Testis (tissue), 2 donors: ENCODE data around the gene LTB.

Source experiments
- POLR2A ChIP-seq: fragments of 450-650 bp; IDR thresholded peaks from one replicate; pipeline ENCODE4 v1.6.1; 2017; ENCODE audit warnings: antibody characterized with exemption, mild to moderate bottlenecking, moderate library complexity
- TF ChIP-seq, protein P1 (sequence below), 3 experiments: fragments of 450-650 bp in 2 of 3; fragments of 200-600 bp in 1 of 3; sonication (generic) in 1 of 3; IDR thresholded peaks; one replicate each; pipeline ENCODE4 v1.5.1; 2016 to 2019; ENCODE audit warnings: antibody characterized with exemption in 3 of 3, mild to moderate bottlenecking in 2 of 3, moderate library complexity in 1 of 3

DNA sequence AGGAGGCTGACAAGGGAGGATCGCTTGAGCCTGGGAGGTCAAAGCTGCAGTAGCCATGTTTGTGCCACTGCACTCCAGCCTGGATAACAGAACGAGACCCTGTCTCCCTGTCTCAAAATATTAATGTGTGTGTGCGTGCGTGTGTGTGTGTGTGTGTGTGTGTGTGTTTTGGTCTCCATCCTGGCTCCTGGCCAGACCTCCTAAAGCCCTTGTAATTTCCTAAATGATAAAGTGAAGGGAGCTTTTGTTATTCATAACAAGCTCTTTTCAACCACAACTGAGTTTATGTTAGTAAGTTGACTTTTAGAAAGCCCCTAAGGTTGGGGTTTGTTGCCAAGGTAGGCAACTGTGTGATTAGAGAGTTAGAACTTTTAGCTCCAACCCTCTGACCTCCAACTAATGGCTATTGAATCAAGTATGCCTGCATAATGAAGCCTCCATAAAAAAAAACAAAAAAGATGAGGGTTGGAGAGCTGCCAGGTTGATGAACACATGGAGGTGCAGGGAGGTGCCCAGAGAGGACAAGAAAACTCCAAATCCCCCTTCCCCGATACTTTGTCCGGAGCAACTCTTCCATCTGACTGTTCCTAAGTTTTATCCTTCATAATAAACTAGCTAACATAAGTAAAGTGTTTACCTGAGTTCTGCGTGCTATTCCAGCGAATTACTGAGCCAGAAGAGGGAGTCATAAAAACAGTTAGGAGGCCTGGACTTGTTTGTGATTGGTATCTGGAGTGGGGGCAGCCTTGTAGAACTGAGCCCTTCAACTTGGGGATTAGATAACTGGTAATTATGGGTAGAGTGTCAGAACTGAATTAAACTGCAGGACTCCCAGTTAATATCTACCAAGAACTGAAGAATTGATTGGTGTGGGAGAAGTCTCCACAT is 27.5 kb upstream of the LTB start:
- TF ChIP-seq, protein P1, sequence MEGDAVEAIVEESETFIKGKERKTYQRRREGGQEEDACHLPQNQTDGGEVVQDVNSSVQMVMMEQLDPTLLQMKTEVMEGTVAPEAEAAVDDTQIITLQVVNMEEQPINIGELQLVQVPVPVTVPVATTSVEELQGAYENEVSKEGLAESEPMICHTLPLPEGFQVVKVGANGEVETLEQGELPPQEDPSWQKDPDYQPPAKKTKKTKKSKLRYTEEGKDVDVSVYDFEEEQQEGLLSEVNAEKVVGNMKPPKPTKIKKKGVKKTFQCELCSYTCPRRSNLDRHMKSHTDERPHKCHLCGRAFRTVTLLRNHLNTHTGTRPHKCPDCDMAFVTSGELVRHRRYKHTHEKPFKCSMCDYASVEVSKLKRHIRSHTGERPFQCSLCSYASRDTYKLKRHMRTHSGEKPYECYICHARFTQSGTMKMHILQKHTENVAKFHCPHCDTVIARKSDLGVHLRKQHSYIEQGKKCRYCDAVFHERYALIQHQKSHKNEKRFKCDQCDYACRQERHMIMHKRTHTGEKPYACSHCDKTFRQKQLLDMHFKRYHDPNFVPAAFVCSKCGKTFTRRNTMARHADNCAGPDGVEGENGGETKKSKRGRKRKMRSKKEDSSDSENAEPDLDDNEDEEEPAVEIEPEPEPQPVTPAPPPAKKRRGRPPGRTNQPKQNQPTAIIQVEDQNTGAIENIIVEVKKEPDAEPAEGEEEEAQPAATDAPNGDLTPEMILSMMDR (IDR thresholded peaks at IDR 0.05), result no peak
- no peak for TF ChIP-seq POLR2A
